GM21447 (cell line): ENCODE measurements around the gene NDUFA13.

ENCODE experiments used
- ATAC-seq: cut with Tn5 transposase; IDR thresholded peaks from one replicate; pipeline ENCODE4 v1.9.1; 2021; ENCODE audit not compliant: unreplicated experiment

The NDUFA13 gene

GRCh38 chr19:19531951-19532805 lies 16.2 kb downstream of the NDUFA13 start:
- ATAC-seq: no peak

- ATAC-seq: no peak
Observed at GRCh38 chr19:19532806-19533701, 17.0 kb downstream of the NDUFA13 start.

GRCh38 chr19:19533841-19534240 lies 17.8 kb downstream of the NDUFA13 start:
- no peak for ATAC-seq

GRCh38 chr19:19534556-19535265 lies 18.7 kb downstream of the NDUFA13 start:
- ATAC-seq: no peak

- ATAC-seq: no peak
Observed at GRCh38 chr19:19535311-19536191, 19.5 kb downstream of the NDUFA13 start.

- no peak for ATAC-seq
Observed at GRCh38 chr19:19537075-19538048, 21.3 kb downstream of the NDUFA13 start.

- no peak for ATAC-seq
Observed at GRCh38 chr19:19538061-19538784, 22.2 kb downstream of the NDUFA13 start, which contains the start of gene CILP2. TSS of gene CILP2 (plus strand) at chr19:19538265. CDS start at chr19:19538350, 85 bp downstream.

- no peak for ATAC-seq
Observed at GRCh38 chr19:19538785-19539166, 22.8 kb downstream of the NDUFA13 start.

GRCh38 chr19:19539698-19540063 lies 23.7 kb downstream of the NDUFA13 start:
- ATAC-seq: no peak

GRCh38 chr19:19540064-19540714 lies 24.2 kb downstream of the NDUFA13 start:
- no peak for ATAC-seq

GRCh38 chr19:19540715-19541515 lies 24.9 kb downstream of the NDUFA13 start:
- peak; percentile 73 for ATAC-seq

GRCh38 chr19:19541616-19542015 lies 25.6 kb downstream of the NDUFA13 start:
- ATAC-seq: no peak

- no peak for ATAC-seq
Observed at GRCh38 chr19:19542507-19542906, 26.5 kb downstream of the NDUFA13 start.

- no peak for ATAC-seq
Observed at GRCh38 chr19:19543101-19543500, 27.1 kb downstream of the NDUFA13 start.

- ATAC-seq: no peak
Observed at GRCh38 chr19:19543640-19544039, 27.6 kb downstream of the NDUFA13 start.

- ATAC-seq: no peak
Observed at GRCh38 chr19:19544257-19544953, 28.4 kb downstream of the NDUFA13 start.
